IMR-90 (cell line): ENCODE results near the gene PTPRN2. TPM values are rescaled to one million over a fixed set of nuclear protein-coding genes. Genes with fewer than 3 reads are reported as not detected.

Source experiments
- ATAC-seq: fragments of 200-7000 bp; cut with Tn5 transposase; 2 replicates; pipeline ENCODE4 v1.9.1; 2020; ENCODE audit warnings: low read depth, mild to moderate bottlenecking, moderate library complexity
- BruUV-seq: library from RNA; stranded (reverse); fragments of 400-500 nt; replicated peaks from 2 replicates; lab custom pipeline; 2021; lab: Mats Ljungman, UMichigan
- CTCF ChIA-PET: fragments of 300-600 bp; formaldehyde crosslinking; extraction: SDS; loops from one replicate; lab custom pipeline; 2021; ENCODE audit warnings: antibody characterized with exemption; lab: Yijun Ruan, JAX
- POLR2A ChIA-PET: fragments of 300-600 bp; sonication (Branson Sonifier 250); formaldehyde crosslinking; loops from one replicate; lab custom pipeline; 2022; ENCODE audit warnings: antibody characterized with exemption; ENCODE audit not compliant: unreplicated experiment; lab: Charles Lee
- DNase-seq: peaks from one replicate; pipeline ENCODE4 v3.0.0; 2013
- H2AFZ ChIP-seq: replicated peaks from 2 replicates; pipeline ENCODE3; 2013; ENCODE audit warnings: low read length, mild to moderate bottlenecking; ENCODE audit not compliant: poor library complexity
- H2AK5ac ChIP-seq: 2 replicates; pipeline ENCODE4 v1.6.1; 2013; ENCODE audit warnings: low read depth, low read length, inconsistent platforms
- H2AK9ac ChIP-seq: replicated peaks from 2 replicates; pipeline ENCODE3; 2013; ENCODE audit warnings: mild to moderate bottlenecking, low read depth, low read length, moderate library complexity; ENCODE audit not compliant: poor library complexity
- H2BK120ac ChIP-seq: 2 replicates; pipeline ENCODE4 v1.6.1; 2013; ENCODE audit warnings: low read depth, low read length, inconsistent platforms
- H2BK15ac ChIP-seq: 3 replicates; pipeline ENCODE4 v1.6.1; 2013; ENCODE audit warnings: low read depth, low read length, inconsistent platforms
- H2BK20ac ChIP-seq: 2 replicates; pipeline ENCODE4 v1.6.1; 2013; ENCODE audit warnings: low read depth, mild to moderate bottlenecking, inconsistent platforms, low read length, moderate library complexity
- H2BK5ac ChIP-seq: 2 replicates; pipeline ENCODE4 v1.6.1; 2013; ENCODE audit warnings: mild to moderate bottlenecking, low read depth, low read length, inconsistent platforms; ENCODE audit not compliant: poor library complexity, severe bottlenecking
- H3K14ac ChIP-seq: replicated peaks from 2 replicates; pipeline ENCODE4 v1.6.1; 2013; ENCODE audit warnings: low read depth, low read length, inconsistent platforms
- H3K18ac ChIP-seq: 2 replicates; pipeline ENCODE4 v1.6.1; 2013; ENCODE audit warnings: low read depth, low read length, control low read depth
- H3K23ac ChIP-seq: 2 replicates; pipeline ENCODE4 v1.6.1; 2013; ENCODE audit warnings: low read depth, low read length, inconsistent platforms
- H3K27ac ChIP-seq: 2 replicates; pipeline ENCODE4 v1.5.1; 2013; ENCODE audit warnings: mild to moderate bottlenecking, control low read depth, low read length; ENCODE audit not compliant: insufficient read depth
- H3K27me3 ChIP-seq: 2 replicates; pipeline ENCODE4 v1.6.1; 2013; ENCODE audit warnings: low read length; ENCODE audit not compliant: control insufficient read depth, insufficient read depth
- H3K36me3 ChIP-seq: 2 replicates; pipeline ENCODE4 v1.6.1; 2013; ENCODE audit warnings: low read length, mixed read lengths; ENCODE audit not compliant: control insufficient read depth, insufficient read depth
- H3K4ac ChIP-seq: 2 replicates; pipeline ENCODE4 v1.6.1; 2013; ENCODE audit warnings: low read depth, low read length, inconsistent platforms
- H3K4me1 ChIP-seq: 2 replicates; pipeline ENCODE4 v1.6.1; 2013; ENCODE audit warnings: low read length, mixed read lengths; ENCODE audit not compliant: control insufficient read depth, insufficient read depth
- H3K4me2 ChIP-seq: 2 replicates; pipeline ENCODE4 v1.6.1; 2013; ENCODE audit warnings: low read depth, mild to moderate bottlenecking, control low read depth, low read length, moderate library complexity
- H3K4me3 ChIP-seq: 2 replicates; pipeline ENCODE4 v1.5.1; 2013; ENCODE audit warnings: low read depth, mild to moderate bottlenecking, control low read depth, low read length, moderate library complexity; ENCODE audit not compliant: insufficient read depth
- H3K56ac ChIP-seq: 2 replicates; pipeline ENCODE4 v1.6.1; 2013; ENCODE audit warnings: low read length, inconsistent platforms; ENCODE audit not compliant: insufficient read depth; ENCODE audit errors: extremely low read depth
- H3K79me1 ChIP-seq, 2 experiments: 2 replicates each; pipeline ENCODE4 v1.6.1; 2013; ENCODE audit warnings: low read length in 2 of 2, inconsistent platforms in 1 of 2, low read depth in 1 of 2
- H3K9ac ChIP-seq: 2 replicates; pipeline ENCODE4 v1.6.1; 2013; ENCODE audit warnings: low read depth, low read length, control low read depth
- H3K9me1 ChIP-seq: 2 replicates; pipeline ENCODE4 v1.6.1; 2013; ENCODE audit warnings: low read length, inconsistent platforms; ENCODE audit not compliant: insufficient read depth
- H3K9me3 ChIP-seq: 2 replicates; pipeline ENCODE4 v1.6.1; 2013; ENCODE audit warnings: low read length; ENCODE audit not compliant: control insufficient read depth, insufficient read depth
- H4K20me1 ChIP-seq: 2 replicates; pipeline ENCODE4 v1.6.1; 2013; ENCODE audit warnings: low read length, inconsistent platforms; ENCODE audit not compliant: insufficient read depth
- H4K5ac ChIP-seq: 2 replicates; pipeline ENCODE4 v1.6.1; 2013; ENCODE audit warnings: mild to moderate bottlenecking, low read depth, low read length, control low read depth
- H4K8ac ChIP-seq, 2 experiments: 2 replicates each; pipeline ENCODE4 v1.6.1; 2013; ENCODE audit warnings: low read depth in 2 of 2, low read length in 2 of 2, control low read depth in 1 of 2, inconsistent platforms in 1 of 2
- H4K91ac ChIP-seq: 2 replicates; pipeline ENCODE4 v1.6.1; 2013; ENCODE audit warnings: low read depth, low read length, inconsistent platforms; ENCODE audit not compliant: insufficient read depth
- BHLHE40 ChIP-seq: fragments of 150-350 bp; IDR thresholded peaks from 2 replicates; pipeline ENCODE4 v1.6.1; 2016; ENCODE audit warnings: mild to moderate bottlenecking, low read depth, low read length
- CEBPB ChIP-seq: IDR thresholded peaks from 2 replicates; pipeline ENCODE4 v1.6.1; 2012; ENCODE audit warnings: low read depth, low read length, improper control_type of control experiment
- CHD1 ChIP-seq: IDR thresholded peaks from 2 replicates; pipeline ENCODE4 v1.6.1; 2012; ENCODE audit warnings: low read depth, low read length, improper control_type of control experiment
- CTCF ChIP-seq: conservative IDR thresholded peaks from 2 replicates; pipeline ENCODE4 v1.5.1; 2012; ENCODE audit warnings: mild to moderate bottlenecking, low read depth, low read length, improper control_type of control experiment
- ELK1 ChIP-seq: fragments of 150-350 bp; IDR thresholded peaks from 2 replicates; pipeline ENCODE4 v1.6.1; 2016; ENCODE audit warnings: low read depth, mild to moderate bottlenecking, low read length, moderate library complexity, borderline replicate concordance
- FOS ChIP-seq: fragments of 150-350 bp; IDR thresholded peaks from 2 replicates; pipeline ENCODE4 v1.6.1; 2016; ENCODE audit warnings: low read depth, low read length
- MAFK ChIP-seq: IDR thresholded peaks from 2 replicates; pipeline ENCODE4 v1.6.1; 2012; ENCODE audit warnings: low read depth, low read length, improper control_type of control experiment
- MAZ ChIP-seq: IDR thresholded peaks from 2 replicates; pipeline ENCODE4 v1.6.1; 2012; ENCODE audit warnings: low read depth, mild to moderate bottlenecking, low read length, improper control_type of control experiment, moderate library complexity, borderline replicate concordance
- MXI1 ChIP-seq: IDR thresholded peaks from 2 replicates; pipeline ENCODE4 v1.6.1; 2012; ENCODE audit warnings: low read depth, mild to moderate bottlenecking, low read length, moderate library complexity, borderline replicate concordance
- NFE2L2 ChIP-seq: fragments of 150-350 bp; IDR thresholded peaks from 2 replicates; pipeline ENCODE4 v1.6.1; 2016; ENCODE audit warnings: low read depth, mild to moderate bottlenecking, low read length
- POLR2A ChIP-seq: IDR thresholded peaks from 2 replicates; pipeline ENCODE4 v1.6.1; 2012; ENCODE audit warnings: mild to moderate bottlenecking, low read depth, low read length
- RAD21 ChIP-seq: IDR thresholded peaks from 2 replicates; pipeline ENCODE4 v1.6.1; 2012; ENCODE audit warnings: low read length, improper control_type of control experiment
- RCOR1 ChIP-seq: IDR thresholded peaks from 2 replicates; pipeline ENCODE4 v1.6.1; 2012; ENCODE audit warnings: mild to moderate bottlenecking, low read length, improper control_type of control experiment; ENCODE audit not compliant: insufficient replicate concordance
- RFX5 ChIP-seq: IDR thresholded peaks from 2 replicates; pipeline ENCODE4 v1.8.0; 2012; ENCODE audit warnings: low read depth, mild to moderate bottlenecking, low read length, moderate library complexity
- SMC3 ChIP-seq: fragments of 150-350 bp; IDR thresholded peaks from 2 replicates; pipeline ENCODE4 v1.6.1; 2016; ENCODE audit warnings: low read depth, mild to moderate bottlenecking, antibody characterized with exemption, low read length, moderate library complexity
- USF2 ChIP-seq: fragments of 150-350 bp; IDR thresholded peaks from 2 replicates; pipeline ENCODE4 v1.6.1; 2017; ENCODE audit warnings: mild to moderate bottlenecking, antibody characterized with exemption, low read length, low read depth
- WGBS, 2 experiments: methylation state at CpG; one replicate each; pipeline versions ENCODE4 v1.1.5 to v1.1.7; 2013; ENCODE audit warnings: missing lambda C conversion rate in 2 of 2; ENCODE audit not compliant: insufficient read length in 1 of 2; ENCODE audit errors: extremely low coverage in 2 of 2; 5-methylcytosine and 5-hydroxymethylcytosine counted together
- dilution Hi-C: fragments of 300-500 bp; cut with HindIII; formaldehyde crosslinking; loops from one replicate; pipeline ENCODE4 v1.14.3; 2018; ENCODE audit warnings: low sequenced_read_pairs; ENCODE audit not compliant: unreplicated experiment
- in situ Hi-C: fragments of 300-500 bp; cut with MboI; formaldehyde crosslinking; loops from 3 replicates; pipeline ENCODE4 v1.14.3; 2019; ENCODE audit warnings: low sequenced_read_pairs, inconsistent platforms, mixed read lengths
- intact Hi-C: fragments of 100-400 bp; cut with micrococcal nuclease; formaldehyde crosslinking; loops from 2 replicates; pipeline ENCODE4 v1.10.0; 2022
- polyA plus RNA-seq, 3 experiments: library from polyadenylated mRNA; depleted of rRNA; stranded (reverse); fragments of >200 nt; gene quantifications; 2 replicates each; pipeline ENCODE4 v1.2.3, GENCODE V29; 2012; ENCODE audit warnings: low replicate concordance in 1 of 3
- total RNA-seq: library from RNA; depleted of rRNA; stranded (reverse); fragments of >200 nt; gene quantifications from 2 replicates; pipeline ENCODE4 v1.2.3, GENCODE V29; 2012

PTPRN2 gene
- total and polyA plus RNA-seq, 2 of the 4 experiments (the other 2 are of a cell fraction), result 0.03 TPM; not detected in 1

GRCh38 chr7:157694376-157694665 is 893.3 kb downstream of the PTPRN2 start:
- no peaks in the 10 kb centered on the region for H3K9me1 ChIP-seq
- H2BK120ac ChIP-seq, result no peak overlapping the region
- no peak overlapping the region for H2BK20ac ChIP-seq
- no peak overlapping the region for H4K91ac ChIP-seq
- in situ Hi-C loops, result no loop called here
- H4K8ac ChIP-seq, result no peak overlapping the region
- dilution Hi-C loops, result no loop called here
- no peak overlapping the region for H3K4me3 ChIP-seq
- no peak overlapping the region for H2BK15ac ChIP-seq
- intact Hi-C loops, result no loop called here
- no peak overlapping the region for H3K9ac ChIP-seq
- H3K56ac ChIP-seq, result no peak overlapping the region
- WGBS, 2 experiments, result no CpG with 5 or more reads among the region's 6 CpGs
- H3K79me1 ChIP-seq, result no peaks in the 10 kb centered on the region
- ChIA-PET POLR2A (no interaction called here), CTCF (no interaction called here)
- H2AK5ac ChIP-seq, result no peak overlapping the region
- no peaks in the 10 kb centered on the region for H3K4me1 ChIP-seq
- DNase-seq, result no peak
- H2BK5ac ChIP-seq, result no peak overlapping the region
- H3K14ac ChIP-seq, result no peak overlapping the region
- H3K27me3 ChIP-seq, result peaks cover 7% of the 10 kb centered on the region; the same call in 1 of the 2 replicates
- no peak for ATAC-seq
- H4K20me1 ChIP-seq, result no peaks in the 10 kb centered on the region
- H2AFZ ChIP-seq, result no peak overlapping the region
- H4K5ac ChIP-seq, result no peak overlapping the region
- no peaks in the 10 kb centered on the region for H3K36me3 ChIP-seq
- BruUV-seq, result no TSS peak
- no peak overlapping the region for H3K4me2 ChIP-seq
- H3K9me3 ChIP-seq, result no peaks in the 10 kb centered on the region
- H3K4ac ChIP-seq, result no peak overlapping the region
- no peak overlapping the region for H3K27ac ChIP-seq
- TF ChIP-seq SMC3 (no peak), CHD1 (no peak), CTCF (no peak), MAZ (no peak), MAFK (no peak), ELK1 (no peak), RAD21 (no peak), FOS (no peak), MXI1 (no peak), USF2 (no peak), RCOR1 (no peak), RFX5 (no peak), CEBPB (no peak), POLR2A (no peak), NFE2L2 (no peak), BHLHE40 (no peak)
- no peak overlapping the region for H2AK9ac ChIP-seq
- no peak overlapping the region for H3K18ac ChIP-seq
- no peak overlapping the region for H3K23ac ChIP-seq
